ENCODE measurements around the gene UBXN1. TPM values are rescaled to one million over a fixed set of nuclear protein-coding genes. Genes with fewer than 3 reads are reported as not detected.
A peak's percentile ranks its signal among the peaks of the same experiment; 100 is the strongest.
"Not testable (repeated sequence)": the region's sequence is repeated elsewhere in the genome, so short reads cannot be mapped to it uniquely, and the experiment has no call there.

UBXN1 gene
- total RNA-seq, 1 experiment from 2014 or later = 118 TPM

GRCh38 chr11:62677714-62678113 is 1.2 kb downstream of the UBXN1 start:
- peaks cover 6% of the 10 kb centered on the region for H3K4me1 ChIP-seq
- intact Hi-C loops (cut with micrococcal nuclease; ENCODE audit: unreplicated experiment) = loop anchor here (10.0 kb wide), 1 partner anchor 283 kb away; no protein-coding TSS in a partner anchor
- no peaks in the 10 kb centered on the region for H3K27me3 ChIP-seq (replicated peaks; ENCODE audit: control insufficient read depth, insufficient read depth, low read length)
- H3K27ac Mint-ChIP-seq (ENCODE audit: unreplicated experiment) = peak overlapping the region; percentile 91
- no peaks in the 10 kb centered on the region; the same call in 1 of the 2 replicates for H3K36me3 ChIP-seq (ENCODE audit: control insufficient read depth, insufficient read depth, low read length)
- BruUV-seq (replicated peaks) = no TSS peak
- no peak for DNase-seq
- no peaks in the 10 kb centered on the region for H3K9me3 Mint-ChIP-seq (ENCODE audit: unreplicated experiment)
- CTCF ChIA-PET = interaction anchor here (0.6 to 1.9 kb wide), 2 partner anchors 109 to 290 kb away, joined by 3 to 7 read pairs; no protein-coding TSS in a partner anchor
- no peaks in the 10 kb centered on the region for H3K27me3 Mint-ChIP-seq (ENCODE audit: insufficient read depth, unreplicated experiment)
- POLR2A ChIA-PET = no interaction called here
- peaks cover 39% of the 10 kb centered on the region for H3K36me3 Mint-ChIP-seq (ENCODE audit: insufficient read depth, unreplicated experiment)
- peak overlapping the region; percentile 81 for H3K4me3 Mint-ChIP-seq (ENCODE audit: unreplicated experiment)
- H3K4me1 Mint-ChIP-seq (ENCODE audit: low read depth, unreplicated experiment) = peaks cover 15% of the 10 kb centered on the region
- no peak overlapping the region for H3K4me3 ChIP-seq (ENCODE audit: low read depth, low read length)
- TF ChIP-seq, protein P1, sequence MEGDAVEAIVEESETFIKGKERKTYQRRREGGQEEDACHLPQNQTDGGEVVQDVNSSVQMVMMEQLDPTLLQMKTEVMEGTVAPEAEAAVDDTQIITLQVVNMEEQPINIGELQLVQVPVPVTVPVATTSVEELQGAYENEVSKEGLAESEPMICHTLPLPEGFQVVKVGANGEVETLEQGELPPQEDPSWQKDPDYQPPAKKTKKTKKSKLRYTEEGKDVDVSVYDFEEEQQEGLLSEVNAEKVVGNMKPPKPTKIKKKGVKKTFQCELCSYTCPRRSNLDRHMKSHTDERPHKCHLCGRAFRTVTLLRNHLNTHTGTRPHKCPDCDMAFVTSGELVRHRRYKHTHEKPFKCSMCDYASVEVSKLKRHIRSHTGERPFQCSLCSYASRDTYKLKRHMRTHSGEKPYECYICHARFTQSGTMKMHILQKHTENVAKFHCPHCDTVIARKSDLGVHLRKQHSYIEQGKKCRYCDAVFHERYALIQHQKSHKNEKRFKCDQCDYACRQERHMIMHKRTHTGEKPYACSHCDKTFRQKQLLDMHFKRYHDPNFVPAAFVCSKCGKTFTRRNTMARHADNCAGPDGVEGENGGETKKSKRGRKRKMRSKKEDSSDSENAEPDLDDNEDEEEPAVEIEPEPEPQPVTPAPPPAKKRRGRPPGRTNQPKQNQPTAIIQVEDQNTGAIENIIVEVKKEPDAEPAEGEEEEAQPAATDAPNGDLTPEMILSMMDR (IDR thresholded peaks at IDR 0.05; ENCODE audit: insufficient read depth in 1 of 2, low read depth in 1 of 2, low read length in 1 of 2, severe bottlenecking in 1 of 2, unreplicated experiment in 1 of 2) = no peak
- H3K9me3 ChIP-seq = no peaks in the 10 kb centered on the region

DNA sequence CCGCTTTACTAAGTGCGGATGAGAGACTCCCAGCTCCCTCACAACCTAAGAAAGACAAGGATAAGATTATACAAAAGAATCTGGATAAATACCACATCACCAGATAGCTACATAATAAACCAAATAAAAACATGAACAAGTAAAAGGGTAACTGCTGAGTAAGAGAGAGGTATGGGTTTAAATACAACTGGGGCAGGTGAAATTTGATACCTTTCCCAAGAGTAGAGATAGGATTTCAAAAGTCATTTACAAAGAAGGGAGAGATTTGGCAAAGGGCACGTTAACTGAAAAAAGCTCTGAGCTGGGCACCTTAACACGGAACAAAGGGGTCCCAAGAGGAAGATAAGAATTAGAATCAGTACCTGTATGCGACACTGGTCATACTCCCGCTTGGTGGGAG is 1.7 kb downstream of the UBXN1 start:
- intact Hi-C loops (cut with micrococcal nuclease; ENCODE audit: unreplicated experiment) = loop anchor here (10.0 kb wide), 1 partner anchor 282 kb away; no protein-coding TSS in a partner anchor
- H3K27me3 ChIP-seq (replicated peaks; ENCODE audit: control insufficient read depth, insufficient read depth, low read length) = no peaks in the 10 kb centered on the region
- H3K4me3 ChIP-seq (ENCODE audit: low read depth, low read length) = no peak overlapping the region
- no peaks in the 10 kb centered on the region for H3K27me3 Mint-ChIP-seq (ENCODE audit: insufficient read depth, unreplicated experiment)
- H3K36me3 ChIP-seq (ENCODE audit: control insufficient read depth, insufficient read depth, low read length) = no peaks in the 10 kb centered on the region; the same call in 1 of the 2 replicates
- POLR2A ChIA-PET = interaction anchor here (0.5 to 1.0 kb wide), 2 partner anchors 12 to 51 kb away, joined by 10 to 11 read pairs; partner anchors contain the start of genes C11orf98, CSKMT and TTC9C
- no peak for DNase-seq
- no peaks in the 10 kb centered on the region for H3K9me3 ChIP-seq
- CTCF ChIA-PET = interaction anchor here (0.6 to 1.9 kb wide), 2 partner anchors 109 to 289 kb away, joined by 3 to 7 read pairs; no protein-coding TSS in a partner anchor
- TF ChIP-seq, protein P1 (IDR thresholded peaks at IDR 0.05; ENCODE audit: insufficient read depth in 1 of 2, low read depth in 1 of 2, low read length in 1 of 2, severe bottlenecking in 1 of 2, unreplicated experiment in 1 of 2) = no peak
- no peaks in the 10 kb centered on the region for H3K9me3 Mint-ChIP-seq (ENCODE audit: unreplicated experiment)
- BruUV-seq (replicated peaks) = no TSS peak
- H3K4me1 Mint-ChIP-seq (ENCODE audit: low read depth, unreplicated experiment) = peaks cover 15% of the 10 kb centered on the region
- H3K4me3 Mint-ChIP-seq (ENCODE audit: unreplicated experiment) = peak overlapping the region; percentile 81
- H3K36me3 Mint-ChIP-seq (ENCODE audit: insufficient read depth, unreplicated experiment) = peaks cover 44% of the 10 kb centered on the region
- peaks cover 9% of the 10 kb centered on the region for H3K4me1 ChIP-seq
- H3K27ac Mint-ChIP-seq (ENCODE audit: unreplicated experiment) = no peak overlapping the region

GRCh38 chr11:62676698-62677097 is 2.2 kb downstream of the UBXN1 start:
- Mint-ChIP-seq H3K36me3 (ENCODE audit: insufficient read depth, unreplicated experiment) (peaks cover 49% of the 10 kb centered on the region), H3K27ac (ENCODE audit: unreplicated experiment) (no peak overlapping the region), H3K9me3 (ENCODE audit: unreplicated experiment) (no peaks in the 10 kb centered on the region), H3K4me1 (ENCODE audit: low read depth, unreplicated experiment) (peaks cover 15% of the 10 kb centered on the region), H3K4me3 (ENCODE audit: unreplicated experiment) (peak overlapping the region; percentile 81), H3K27me3 (ENCODE audit: insufficient read depth, unreplicated experiment) (no peaks in the 10 kb centered on the region)
- Histone ChIP-seq H3K36me3 (ENCODE audit: control insufficient read depth, insufficient read depth, low read length) (no peaks in the 10 kb centered on the region; the same call in 1 of the 2 replicates), H3K4me1 (peaks cover 9% of the 10 kb centered on the region), H3K27me3 (replicated peaks; ENCODE audit: control insufficient read depth, insufficient read depth, low read length) (no peaks in the 10 kb centered on the region), H3K9me3 (no peaks in the 10 kb centered on the region), H3K4me3 (ENCODE audit: low read depth, low read length) (no peak overlapping the region)
- CTCF ChIA-PET = interaction anchor here (1.9 kb wide), 1 partner anchor 110 kb away, joined by 7 read pairs; no protein-coding TSS in a partner anchor
- no peak for DNase-seq
- POLR2A ChIA-PET = interaction anchor here (0.5 to 1.0 kb wide), 3 partner anchors 12 to 214 kb away, joined by 4 to 11 read pairs (median 10); partner anchors contain the start of genes C11orf98, CSKMT and TTC9C
- BruUV-seq (replicated peaks) = no TSS peak
- TF ChIP-seq, protein P1 (IDR thresholded peaks at IDR 0.05; ENCODE audit: insufficient read depth in 1 of 2, low read depth in 1 of 2, low read length in 1 of 2, severe bottlenecking in 1 of 2, unreplicated experiment in 1 of 2) = no peak
- intact Hi-C loops (cut with micrococcal nuclease; ENCODE audit: unreplicated experiment) = loop anchor here (10.0 kb wide), 1 partner anchor 282 kb away; no protein-coding TSS in a partner anchor

DNA sequence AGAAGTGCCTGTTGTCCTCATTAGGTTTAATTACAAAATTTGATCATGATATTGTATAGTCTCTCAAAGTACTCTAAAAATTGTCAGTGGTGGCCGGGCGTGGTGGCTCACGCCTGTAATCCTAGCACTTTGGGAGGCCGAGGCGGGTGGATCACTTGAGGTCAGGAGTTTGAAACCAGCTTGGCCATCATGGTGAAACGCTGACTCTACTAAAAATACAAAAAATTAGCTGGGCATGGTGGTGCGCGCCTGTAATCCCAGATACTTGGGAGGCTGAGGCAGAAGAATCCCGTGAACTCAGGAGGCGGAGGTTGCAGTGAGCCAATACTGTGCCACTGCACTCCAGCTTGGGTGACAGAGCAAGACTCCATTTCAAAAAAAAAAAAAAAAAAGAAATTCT is 3.5 kb downstream of the UBXN1 start:
- H3K9me3 ChIP-seq; BruUV-seq (replicated peaks); H3K4me3 Mint-ChIP-seq (ENCODE audit: unreplicated experiment); H3K27ac Mint-ChIP-seq (ENCODE audit: unreplicated experiment); DNase-seq; H3K36me3 ChIP-seq (ENCODE audit: control insufficient read depth, insufficient read depth, low read length); CTCF ChIA-PET; H3K27me3 Mint-ChIP-seq (ENCODE audit: insufficient read depth, unreplicated experiment); H3K9me3 Mint-ChIP-seq (ENCODE audit: unreplicated experiment); H3K4me3 ChIP-seq (ENCODE audit: low read depth, low read length); H3K27me3 ChIP-seq (replicated peaks; ENCODE audit: control insufficient read depth, insufficient read depth, low read length): not testable (repeated sequence)
- Mint-ChIP-seq H3K4me1 (ENCODE audit: low read depth, unreplicated experiment) (peaks cover 24% of the 10 kb centered on the region), H3K36me3 (ENCODE audit: insufficient read depth, unreplicated experiment) (peaks cover 62% of the 10 kb centered on the region)
- POLR2A ChIA-PET = interaction anchor here (0.6 to 1.4 kb wide), 2 partner anchors 10 to 54 kb away, joined by 4 to 7 read pairs; partner anchors contain the start of genes C11orf98 and CSKMT
- H3K4me1 ChIP-seq = peaks cover 14% of the 10 kb centered on the region
- intact Hi-C loops (cut with micrococcal nuclease; ENCODE audit: unreplicated experiment) = loop anchor here (10.0 kb wide), 1 partner anchor 281 kb away; no protein-coding TSS in a partner anchor

All from Caco-2 (cell line).